Measurements from ENCODE around the gene SERPIND1.

DNA sequence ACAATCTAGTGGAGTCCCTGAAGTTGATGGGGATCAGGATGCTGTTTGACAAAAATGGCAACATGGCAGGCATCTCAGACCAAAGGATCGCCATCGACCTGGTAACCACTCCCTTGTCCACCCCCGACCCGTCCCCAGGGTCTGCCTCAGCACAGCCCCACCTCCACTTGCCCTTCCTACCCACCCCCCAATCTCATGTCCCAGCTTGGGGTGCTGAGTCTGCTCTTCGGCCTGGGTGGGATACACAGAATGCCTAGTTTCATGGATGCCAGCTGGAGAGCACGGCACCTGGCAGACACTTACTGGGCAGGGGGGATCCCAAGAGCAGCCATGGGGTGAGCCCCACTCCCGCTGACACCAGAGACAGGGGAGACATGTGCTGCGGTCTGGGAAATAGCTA, 12.1 kb downstream of the SERPIND1 start:
- TF ChIP-seq, protein P1, sequence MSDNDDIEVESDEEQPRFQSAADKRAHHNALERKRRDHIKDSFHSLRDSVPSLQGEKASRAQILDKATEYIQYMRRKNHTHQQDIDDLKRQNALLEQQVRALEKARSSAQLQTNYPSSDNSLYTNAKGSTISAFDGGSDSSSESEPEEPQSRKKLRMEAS (IDR thresholded peaks at IDR 0.05) = no peak
- TF ChIP-seq POLR2AphosphoS5 (IDR thresholded peaks at IDR 0.05; ENCODE audit: low read depth, low read length) = no peak
- TF ChIP-seq, protein P2, sequence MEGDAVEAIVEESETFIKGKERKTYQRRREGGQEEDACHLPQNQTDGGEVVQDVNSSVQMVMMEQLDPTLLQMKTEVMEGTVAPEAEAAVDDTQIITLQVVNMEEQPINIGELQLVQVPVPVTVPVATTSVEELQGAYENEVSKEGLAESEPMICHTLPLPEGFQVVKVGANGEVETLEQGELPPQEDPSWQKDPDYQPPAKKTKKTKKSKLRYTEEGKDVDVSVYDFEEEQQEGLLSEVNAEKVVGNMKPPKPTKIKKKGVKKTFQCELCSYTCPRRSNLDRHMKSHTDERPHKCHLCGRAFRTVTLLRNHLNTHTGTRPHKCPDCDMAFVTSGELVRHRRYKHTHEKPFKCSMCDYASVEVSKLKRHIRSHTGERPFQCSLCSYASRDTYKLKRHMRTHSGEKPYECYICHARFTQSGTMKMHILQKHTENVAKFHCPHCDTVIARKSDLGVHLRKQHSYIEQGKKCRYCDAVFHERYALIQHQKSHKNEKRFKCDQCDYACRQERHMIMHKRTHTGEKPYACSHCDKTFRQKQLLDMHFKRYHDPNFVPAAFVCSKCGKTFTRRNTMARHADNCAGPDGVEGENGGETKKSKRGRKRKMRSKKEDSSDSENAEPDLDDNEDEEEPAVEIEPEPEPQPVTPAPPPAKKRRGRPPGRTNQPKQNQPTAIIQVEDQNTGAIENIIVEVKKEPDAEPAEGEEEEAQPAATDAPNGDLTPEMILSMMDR (IDR thresholded peaks at IDR 0.05; ENCODE audit: control extremely low read depth in 1 of 3, insufficient read depth in 1 of 3, low read depth in 1 of 3, low read length in 3 of 3) = no peak
- TF ChIP-seq JUND (IDR thresholded peaks at IDR 0.05; ENCODE audit: low read length) = no peak
- no peak for TF ChIP-seq KDM5A (IDR thresholded peaks at IDR 0.05; ENCODE audit: low read length)
- TF ChIP-seq PHF8 (conservative IDR thresholded peaks at IDR 0.05; ENCODE audit: low read depth, low read length) = no peak
- TF ChIP-seq, protein P3, sequence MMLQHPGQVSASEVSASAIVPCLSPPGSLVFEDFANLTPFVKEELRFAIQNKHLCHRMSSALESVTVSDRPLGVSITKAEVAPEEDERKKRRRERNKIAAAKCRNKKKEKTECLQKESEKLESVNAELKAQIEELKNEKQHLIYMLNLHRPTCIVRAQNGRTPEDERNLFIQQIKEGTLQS (IDR thresholded peaks at IDR 0.05; ENCODE audit: insufficient read depth, low read depth, low read length) = no peak
- no peak for TF ChIP-seq SIN3A (conservative IDR thresholded peaks at IDR 0.05 in 1 of 2, IDR thresholded peaks at IDR 0.05 in 1 of 2; ENCODE audit: low read depth in 1 of 2, low read length in 2 of 2)
- TF ChIP-seq POLR2A (IDR thresholded peaks at IDR 0.05; ENCODE audit: control extremely low read depth in 1 of 2, low read depth in 2 of 2, low read length in 2 of 2) = no peak
- no peak for TF ChIP-seq EP300 (IDR thresholded peaks at IDR 0.05; ENCODE audit: borderline replicate concordance in 1 of 2, low read depth in 2 of 2, low read length in 2 of 2)
- TF ChIP-seq EZH2 (IDR thresholded peaks at IDR 0.05; ENCODE audit: low read depth, low read length, severe bottlenecking) = no peak

Measured in H1 (cell line).